Immature natural killer cell (primary cell): Measurements from ENCODE around the gene OCLN. TPM values are rescaled to one million over a fixed set of nuclear protein-coding genes. Genes with fewer than 3 reads are reported as not detected.
A peak's percentile ranks its signal among the peaks of the same experiment; 100 is the strongest.
"Not testable (repeated sequence)": the region's sequence is repeated elsewhere in the genome, so short reads cannot be mapped to it uniquely, and the experiment has no call there.

Experiments
- DNase-seq, 3 donors: peaks; one replicate each; pipeline ENCODE4 v3.0.0; 2022; ENCODE audit warnings: mixed read lengths in 1 of 3
- H3K27ac Mint-ChIP-seq, 6 donors: one replicate each; pipeline ENCODE4 v1.8.0; 2020; ENCODE audit warnings: mixed read lengths in 6 of 6, mild to moderate bottlenecking in 5 of 6, inconsistent platforms in 4 of 6, moderate library complexity in 3 of 6
- H3K27me3 Mint-ChIP-seq, 3 donors: one replicate each; pipeline ENCODE4 v1.8.0; 2020 to 2021; ENCODE audit warnings: low read depth in 3 of 3, mild to moderate bottlenecking in 3 of 3, mixed read lengths in 3 of 3, moderate library complexity in 3 of 3, inconsistent platforms in 1 of 3
- H3K36me3 Mint-ChIP-seq, 3 donors: one replicate each; pipeline ENCODE4 v1.8.0; 2020; ENCODE audit warnings: mixed read lengths in 3 of 3, inconsistent platforms in 2 of 3, mild to moderate bottlenecking in 2 of 3
- H3K4me1 Mint-ChIP-seq, 2 donors: one replicate each; pipeline ENCODE4 v1.8.0; 2020; ENCODE audit warnings: inconsistent platforms in 2 of 2, mild to moderate bottlenecking in 2 of 2, mixed read lengths in 2 of 2, moderate library complexity in 1 of 2
- H3K4me3 Mint-ChIP-seq, 5 donors: one replicate each; pipeline ENCODE4 v1.8.0; 2020; ENCODE audit warnings: mild to moderate bottlenecking in 5 of 5, mixed read lengths in 5 of 5, inconsistent platforms in 3 of 5, moderate library complexity in 3 of 5
- H3K9me3 Mint-ChIP-seq, 6 donors: one replicate each; pipeline ENCODE4 v1.8.0; 2020; ENCODE audit warnings: mild to moderate bottlenecking in 6 of 6, mixed read lengths in 6 of 6, inconsistent platforms in 4 of 6, moderate library complexity in 3 of 6
- polyA plus RNA-seq, 3 donors: library from polyadenylated mRNA; unstranded; fragments of 300-500 nt; fragmentation: Illumina TruSeq; gene quantifications; one replicate each; pipeline ENCODE4 v1.2.3, GENCODE V29; 2021

The OCLN gene, protein sequence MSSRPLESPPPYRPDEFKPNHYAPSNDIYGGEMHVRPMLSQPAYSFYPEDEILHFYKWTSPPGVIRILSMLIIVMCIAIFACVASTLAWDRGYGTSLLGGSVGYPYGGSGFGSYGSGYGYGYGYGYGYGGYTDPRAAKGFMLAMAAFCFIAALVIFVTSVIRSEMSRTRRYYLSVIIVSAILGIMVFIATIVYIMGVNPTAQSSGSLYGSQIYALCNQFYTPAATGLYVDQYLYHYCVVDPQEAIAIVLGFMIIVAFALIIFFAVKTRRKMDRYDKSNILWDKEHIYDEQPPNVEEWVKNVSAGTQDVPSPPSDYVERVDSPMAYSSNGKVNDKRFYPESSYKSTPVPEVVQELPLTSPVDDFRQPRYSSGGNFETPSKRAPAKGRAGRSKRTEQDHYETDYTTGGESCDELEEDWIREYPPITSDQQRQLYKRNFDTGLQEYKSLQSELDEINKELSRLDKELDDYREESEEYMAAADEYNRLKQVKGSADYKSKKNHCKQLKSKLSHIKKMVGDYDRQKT
- under 1 TPM in 2 of 3 donors, not detected in 1; 0.08 to 0.13 TPM for polyA plus RNA-seq

DNA sequence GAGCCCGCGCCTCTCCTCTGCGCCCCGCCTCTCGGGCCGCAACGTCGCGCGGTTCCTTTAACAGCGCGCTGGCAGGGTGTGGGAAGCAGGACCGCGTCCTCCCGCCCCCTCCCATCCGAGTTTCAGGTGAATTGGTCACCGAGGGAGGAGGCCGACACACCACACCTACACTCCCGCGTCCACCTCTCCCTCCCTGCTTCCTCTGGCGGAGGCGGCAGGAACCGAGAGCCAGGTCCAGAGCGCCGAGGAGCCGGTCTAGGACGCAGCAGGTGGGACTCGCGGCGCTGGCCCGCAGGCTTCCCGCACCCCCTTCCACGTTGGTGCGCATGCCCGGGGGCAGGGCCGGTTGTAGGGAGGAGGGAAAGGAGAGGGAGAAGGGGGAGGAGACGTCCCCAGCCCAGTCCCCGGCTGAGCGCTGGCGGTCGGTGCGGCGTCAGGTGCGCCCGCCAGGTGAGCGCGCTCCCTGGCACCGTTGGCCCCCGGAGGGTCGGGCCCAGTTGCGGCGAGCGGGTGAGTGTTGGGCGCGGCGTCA, at the start of gene OCLN:
OCLN (plus strand) TSS at position 400 of the 532 bp plus-strand sequence. CDS start 11,455 bp downstream, outside the sequence.
- Mint-ChIP-seq H3K36me3 (no peaks in the 10 kb centered on the region), H3K9me3 (no peaks in the 10 kb centered on the region), H3K27me3 (peaks cover 12 to 18% (median 12%) of the 10 kb centered on the region in 3 donors), H3K4me1 (peaks cover 0 to 9% of the 10 kb centered on the region in 2 donors), H3K27ac (no peak within 1 kb of the TSS), H3K4me3 (peak within 1 kb of the TSS in 4 of 5 donors; percentile 35 to 55 (median 46))
- no peak for DNase-seq

DNA sequence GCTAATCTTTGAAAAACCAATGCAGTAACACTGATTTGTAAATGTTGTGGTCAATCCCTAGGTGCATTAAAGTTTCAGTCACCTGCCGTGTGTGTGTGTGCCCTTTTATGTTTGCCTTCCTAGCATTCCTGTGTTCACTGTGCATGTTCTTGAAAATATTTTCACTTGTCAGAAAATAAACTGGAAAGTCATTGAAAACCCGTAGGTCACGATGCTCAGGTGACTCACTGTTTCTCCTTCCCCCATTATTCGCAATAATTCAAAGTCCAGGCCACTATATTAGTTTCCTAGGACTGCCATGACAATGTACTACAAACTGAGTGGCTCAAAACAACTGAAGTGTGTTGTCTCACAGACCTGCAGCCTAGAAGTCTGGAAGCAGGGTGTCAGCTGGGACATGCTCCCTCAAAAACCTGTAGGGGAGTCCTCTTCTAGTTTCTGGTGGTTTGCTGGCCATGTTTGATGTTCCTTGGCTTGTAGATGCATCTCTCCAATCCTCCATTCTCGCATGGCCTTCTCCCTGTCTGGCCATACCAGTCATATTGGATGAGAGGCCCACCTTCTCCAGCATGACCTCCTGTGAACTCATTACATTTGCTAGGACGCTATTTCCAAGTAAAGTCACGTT, 48.3 kb upstream of the OCLN start:
- H3K27me3 Mint-ChIP-seq = peaks cover 0 to 4% (median 0%) of the 10 kb centered on the region in 3 donors
- H3K36me3 Mint-ChIP-seq = no peaks in the 10 kb centered on the region
- DNase-seq = no peak
- no peaks in the 10 kb centered on the region for H3K9me3 Mint-ChIP-seq
- no peaks in the 10 kb centered on the region for H3K4me1 Mint-ChIP-seq
- no peak overlapping the region for H3K4me3 Mint-ChIP-seq
- H3K27ac Mint-ChIP-seq = no peak overlapping the region

DNA sequence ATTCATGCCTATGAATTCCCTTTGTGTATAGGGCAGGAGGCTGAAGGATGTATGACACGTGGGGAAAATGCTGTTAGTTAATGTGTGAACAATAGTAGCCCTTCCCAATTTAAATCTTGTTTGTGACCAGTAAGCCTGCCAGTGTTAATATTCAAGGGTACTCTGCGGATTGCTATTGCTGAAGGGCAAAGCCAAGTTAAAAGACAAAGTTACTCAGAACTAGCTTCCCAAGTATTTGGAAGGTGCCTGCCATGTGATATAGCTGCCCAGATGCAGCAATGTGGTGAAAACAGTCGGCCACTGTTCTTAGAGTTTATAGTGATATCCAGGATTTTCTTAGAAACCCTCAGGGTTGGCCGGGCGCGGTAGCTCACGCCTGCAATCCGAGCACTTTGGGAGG, 43.1 kb upstream of the OCLN start:
- no peaks in the 10 kb centered on the region for H3K4me1 Mint-ChIP-seq
- H3K27ac Mint-ChIP-seq = no peak overlapping the region
- H3K36me3 Mint-ChIP-seq = no peaks in the 10 kb centered on the region
- peaks cover 3 to 5% (median 4%) of the 10 kb centered on the region in 3 donors for H3K27me3 Mint-ChIP-seq
- no peak overlapping the region for H3K4me3 Mint-ChIP-seq
- H3K9me3 Mint-ChIP-seq = no peaks in the 10 kb centered on the region
- DNase-seq = no peak

DNA sequence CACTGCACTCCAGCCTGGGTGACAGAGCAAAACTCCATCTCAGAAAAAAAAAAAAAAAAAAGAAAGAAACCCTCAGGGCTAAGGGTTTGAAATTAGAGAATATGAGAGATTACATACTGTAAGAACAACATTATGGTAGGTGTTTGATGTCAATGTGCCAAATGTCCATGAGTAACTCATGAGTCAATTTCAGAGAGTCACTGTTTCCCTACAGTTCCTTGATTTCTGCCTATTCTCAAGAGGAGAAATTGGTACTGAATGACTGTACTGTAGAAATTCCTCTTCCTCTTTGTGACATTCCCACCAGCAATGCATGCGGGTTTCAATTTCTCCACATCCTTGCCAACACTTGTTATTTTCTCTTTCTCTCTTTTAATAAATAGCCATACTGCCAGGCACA, 42.5 kb upstream of the OCLN start:
- H3K4me3 Mint-ChIP-seq = no peak overlapping the region
- H3K36me3 Mint-ChIP-seq = no peaks in the 10 kb centered on the region

DNA sequence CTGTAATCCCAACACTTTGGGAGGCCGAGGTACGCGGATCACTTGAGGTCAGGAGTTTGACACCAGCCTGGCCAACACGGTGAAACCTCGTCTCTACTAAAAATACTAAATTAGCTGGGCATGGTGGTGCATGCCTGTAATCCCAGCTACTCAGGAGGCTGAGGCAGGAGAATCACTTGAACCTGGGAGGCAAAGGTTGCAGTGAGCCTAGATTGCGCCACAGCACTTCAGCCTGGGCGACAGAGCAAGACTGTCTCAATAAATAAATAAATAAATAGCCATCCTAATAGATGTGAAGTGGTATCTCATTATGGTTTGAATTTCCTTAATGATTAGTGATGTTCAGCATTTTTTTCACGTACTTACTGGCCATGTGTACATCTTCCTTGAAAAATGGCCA, 42.1 kb upstream of the OCLN start:
- not testable (repeated sequence) for H3K27me3 Mint-ChIP-seq, H3K4me1 Mint-ChIP-seq, H3K9me3 Mint-ChIP-seq, H3K27ac Mint-ChIP-seq, H3K4me3 Mint-ChIP-seq, H3K36me3 Mint-ChIP-seq, DNase-seq

More for the DNA sequence above, 42.5 kb upstream of the OCLN start:
- peaks cover 4 to 8% (median 5%) of the 10 kb centered on the region in 3 donors for H3K27me3 Mint-ChIP-seq
- no peak for DNase-seq
- H3K27ac Mint-ChIP-seq = no peak overlapping the region
- no peaks in the 10 kb centered on the region for H3K4me1 Mint-ChIP-seq
- no peaks in the 10 kb centered on the region for H3K9me3 Mint-ChIP-seq

DNA sequence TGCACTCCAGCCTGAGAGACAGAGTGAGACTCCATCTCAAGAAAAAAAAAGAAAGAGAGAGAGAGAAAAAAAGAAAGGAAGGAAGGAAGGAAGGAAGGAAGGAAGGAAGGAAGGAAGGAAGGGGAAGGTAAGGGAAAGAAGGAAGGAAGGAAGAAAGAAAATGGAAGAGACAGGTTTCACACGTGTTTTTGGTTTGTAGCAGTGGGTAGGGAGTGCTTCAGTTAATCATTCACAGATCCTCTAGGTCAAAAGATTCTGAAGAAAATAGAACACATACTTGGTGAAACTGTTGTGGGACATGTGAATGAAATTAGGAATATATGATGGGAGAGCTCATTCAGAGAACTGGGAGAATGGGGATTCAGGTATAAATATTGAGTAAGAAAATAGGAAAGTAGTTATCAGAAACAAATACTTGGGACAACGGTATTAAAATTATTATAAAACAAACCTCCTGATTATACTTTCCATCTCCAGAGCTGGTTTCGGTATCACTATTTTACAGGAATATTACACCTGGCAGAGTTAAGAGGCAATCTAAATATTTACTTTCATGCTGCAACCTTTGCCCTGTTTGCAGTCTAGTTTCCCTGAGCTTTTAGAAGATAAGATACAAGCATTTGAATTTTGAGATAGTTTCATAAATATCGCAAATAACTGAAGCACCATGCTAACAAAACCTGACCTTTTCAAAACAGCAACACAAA, 40.5 kb upstream of the OCLN start:
- no peak for DNase-seq
- H3K27ac Mint-ChIP-seq = no peak overlapping the region
- peaks cover 4 to 6% (median 5%) of the 10 kb centered on the region in 3 donors for H3K27me3 Mint-ChIP-seq
- no peak overlapping the region for H3K4me3 Mint-ChIP-seq
- H3K4me1 Mint-ChIP-seq = no peaks in the 10 kb centered on the region
- no peaks in the 10 kb centered on the region for H3K9me3 Mint-ChIP-seq
- no peaks in the 10 kb centered on the region for H3K36me3 Mint-ChIP-seq

DNA sequence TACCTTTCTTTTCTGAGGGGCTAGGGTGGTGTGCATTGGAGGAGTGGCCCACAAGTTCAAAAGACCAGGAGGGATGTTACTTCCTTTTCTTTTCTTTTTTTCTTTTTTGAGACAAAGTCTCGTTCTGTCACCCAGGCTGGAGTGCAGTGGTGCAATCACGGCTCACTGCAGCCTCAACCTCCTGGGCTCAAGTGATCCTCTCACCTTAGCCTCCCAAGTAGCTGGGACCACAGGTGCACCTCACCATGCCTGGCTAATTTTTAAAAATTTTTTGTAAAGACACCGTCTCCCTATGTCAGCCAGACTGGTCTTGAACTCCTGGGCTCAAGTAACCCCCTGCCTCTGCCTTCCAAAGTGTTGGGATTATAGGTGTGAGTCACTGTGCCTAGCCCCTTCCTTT, 39.1 kb upstream of the OCLN start:
- H3K4me3 Mint-ChIP-seq, H3K27ac Mint-ChIP-seq, DNase-seq, H3K27me3 Mint-ChIP-seq, H3K9me3 Mint-ChIP-seq, H3K36me3 Mint-ChIP-seq, H3K4me1 Mint-ChIP-seq: not testable (repeated sequence)

DNA sequence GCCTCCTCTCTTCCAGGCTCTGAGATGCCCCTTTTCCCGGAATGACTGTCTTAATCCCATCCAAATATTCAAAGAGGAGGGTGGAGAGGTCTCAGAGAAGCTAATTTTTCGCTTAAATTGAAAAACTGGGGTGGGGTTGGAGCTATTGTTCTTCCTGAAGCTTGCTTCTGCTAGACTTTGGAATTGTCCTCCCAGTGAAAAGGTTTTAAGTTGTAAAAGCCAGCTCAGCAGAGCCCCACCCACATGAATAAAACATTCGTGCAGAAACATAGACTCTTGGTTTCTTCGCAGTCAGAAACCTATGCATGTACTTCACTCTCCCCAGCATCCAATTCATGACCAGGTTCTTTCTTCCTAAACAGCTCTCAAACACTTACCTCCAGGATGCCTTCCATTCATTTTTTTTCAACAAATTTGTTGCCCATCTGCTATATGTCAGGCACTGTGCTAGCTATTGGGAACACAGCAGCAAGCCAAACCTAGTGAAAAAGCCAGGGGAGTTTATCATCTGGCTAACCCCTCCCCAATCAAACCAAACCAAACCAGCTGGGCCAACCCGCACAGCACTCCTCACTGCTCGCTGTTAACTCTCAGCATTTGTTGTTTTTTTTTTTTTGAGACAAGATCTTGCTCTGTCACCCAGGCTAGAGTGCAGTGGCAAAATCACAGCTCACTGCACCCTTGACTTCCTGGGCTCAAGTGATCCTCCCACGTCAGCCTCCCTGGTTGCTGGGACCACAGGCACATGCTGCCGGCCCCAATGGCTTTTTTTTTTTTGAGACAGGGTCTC, 37.9 kb upstream of the OCLN start:
- Mint-ChIP-seq H3K27me3 (peaks cover 6 to 7% (median 6%) of the 10 kb centered on the region in 3 donors), H3K36me3 (no peaks in the 10 kb centered on the region), H3K4me3 (no peak overlapping the region), H3K27ac (no peak overlapping the region), H3K4me1 (no peaks in the 10 kb centered on the region), H3K9me3 (no peaks in the 10 kb centered on the region)
- DNase-seq = no peak

DNA sequence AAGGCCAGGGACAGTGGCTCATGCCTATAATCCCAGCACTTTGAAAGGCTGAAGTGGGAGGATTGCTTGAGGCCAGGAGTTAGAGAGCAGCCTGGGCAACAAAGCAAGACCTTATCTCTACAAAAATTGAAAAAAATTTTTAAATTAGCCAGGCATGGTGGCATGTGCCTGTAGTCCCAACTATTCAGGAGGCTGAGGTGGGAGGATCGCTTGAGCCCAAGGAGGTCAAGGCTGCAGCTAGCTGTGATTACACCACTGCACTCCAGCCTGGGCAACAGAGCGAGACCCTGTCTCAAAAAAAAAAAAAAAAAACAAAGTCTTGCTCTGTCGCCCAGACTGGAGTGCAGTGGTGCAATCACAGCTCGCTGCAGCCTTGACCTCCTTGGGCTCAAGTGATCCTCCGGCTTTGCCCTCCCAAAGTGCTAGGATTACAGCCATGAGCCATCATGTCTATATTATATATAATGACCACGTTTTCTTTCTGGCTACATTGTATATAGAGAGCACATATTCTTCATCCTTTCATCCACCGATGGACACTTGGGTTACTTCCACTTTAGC, 37.1 kb upstream of the OCLN start:
- not testable (repeated sequence) for H3K27me3 Mint-ChIP-seq, H3K27ac Mint-ChIP-seq, H3K4me3 Mint-ChIP-seq, DNase-seq, H3K36me3 Mint-ChIP-seq, H3K9me3 Mint-ChIP-seq, H3K4me1 Mint-ChIP-seq

DNA sequence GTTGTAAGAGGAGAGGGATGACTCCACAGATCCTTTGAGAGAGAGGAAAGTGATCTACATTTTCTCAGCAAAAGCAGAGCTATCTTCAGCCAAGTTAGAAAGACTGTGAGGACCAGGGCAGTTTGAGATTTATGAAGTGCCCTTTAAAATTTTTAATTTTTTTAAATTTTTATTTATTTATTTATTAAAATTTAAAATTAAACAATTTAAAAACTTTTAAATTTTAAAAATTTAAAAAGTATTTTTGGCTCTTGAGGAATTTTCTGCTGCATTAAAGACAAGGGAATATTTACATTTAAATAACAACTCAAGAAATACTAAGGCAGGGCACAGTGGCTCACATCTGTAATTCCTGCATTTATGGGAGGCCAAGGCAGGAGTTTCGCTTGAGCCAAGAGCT, 30.4 kb upstream of the OCLN start:
- peaks cover 2 to 4% (median 3%) of the 10 kb centered on the region in 3 donors for H3K27me3 Mint-ChIP-seq
- no peak overlapping the region for H3K27ac Mint-ChIP-seq
- H3K4me3 Mint-ChIP-seq = no peak overlapping the region
- H3K9me3 Mint-ChIP-seq = peaks cover 0 to 2% (median 0%) of the 10 kb centered on the region in 6 donors
- H3K36me3 Mint-ChIP-seq = no peaks in the 10 kb centered on the region
- no peaks in the 10 kb centered on the region for H3K4me1 Mint-ChIP-seq
- no peak for DNase-seq

DNA sequence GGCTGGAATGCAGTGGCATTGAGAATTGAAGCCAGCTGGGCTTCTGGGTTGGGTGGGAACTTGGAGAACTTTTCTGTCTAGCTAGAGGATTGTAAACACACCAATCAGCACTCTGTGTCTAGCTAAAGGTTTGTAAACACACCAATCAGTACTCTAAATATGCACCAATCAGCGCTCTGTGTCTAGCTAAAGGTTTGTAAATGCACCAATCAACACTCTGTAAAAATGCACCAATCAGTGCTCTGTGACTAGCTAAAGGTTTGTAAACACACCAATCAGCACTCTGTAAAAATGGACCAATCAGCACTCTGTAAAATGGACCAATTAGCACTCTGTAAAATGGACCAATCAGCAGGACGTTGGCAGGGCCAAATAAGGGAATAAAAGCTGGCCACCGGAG, 26.2 kb upstream of the OCLN start:
- H3K27me3 Mint-ChIP-seq, H3K36me3 Mint-ChIP-seq, H3K4me3 Mint-ChIP-seq, H3K9me3 Mint-ChIP-seq, H3K4me1 Mint-ChIP-seq, DNase-seq, H3K27ac Mint-ChIP-seq: not testable (repeated sequence)

DNA sequence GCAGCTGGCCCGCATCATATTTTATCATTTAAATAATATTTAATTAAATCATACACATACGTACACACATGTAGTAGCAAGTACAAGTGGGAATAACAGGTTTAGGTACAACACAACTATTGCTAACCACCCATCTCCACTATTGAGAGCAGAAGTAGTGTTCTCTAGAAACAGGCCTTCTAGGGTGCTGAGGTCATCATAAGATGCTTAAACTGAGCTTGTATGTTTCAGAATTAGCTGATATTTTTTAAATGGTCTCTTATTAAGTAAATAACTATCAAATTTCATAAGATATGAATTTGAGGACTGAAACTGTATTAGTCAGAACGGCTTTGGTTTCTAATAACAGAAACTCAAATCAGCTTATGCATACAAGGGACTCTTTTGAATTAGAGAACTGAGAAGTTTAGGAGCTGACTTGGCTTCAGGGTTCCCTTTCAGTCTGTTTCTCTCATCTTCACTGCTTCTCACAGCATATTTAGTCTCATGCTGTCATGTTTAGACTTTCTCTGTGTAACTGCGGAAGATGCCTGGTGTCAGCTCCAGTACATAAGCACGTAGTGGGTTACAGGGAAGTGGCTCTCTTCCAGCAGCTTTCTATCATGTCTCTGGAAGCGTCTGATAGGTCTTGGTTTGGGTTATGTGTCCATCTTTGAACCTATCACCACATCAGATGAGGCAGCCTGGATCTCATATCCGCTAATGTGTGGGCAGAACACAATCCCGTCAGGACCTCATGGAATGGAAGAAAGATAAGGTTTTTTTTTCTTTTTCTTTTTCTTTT, 25.0 kb upstream of the OCLN start:
- no peak for DNase-seq
- no peak overlapping the region for H3K4me3 Mint-ChIP-seq
- peaks cover 0 to 4% (median 2%) of the 10 kb centered on the region in 3 donors for H3K27me3 Mint-ChIP-seq
- H3K36me3 Mint-ChIP-seq = no peaks in the 10 kb centered on the region
- no peaks in the 10 kb centered on the region for H3K4me1 Mint-ChIP-seq
- H3K27ac Mint-ChIP-seq = no peak overlapping the region
- H3K9me3 Mint-ChIP-seq = peaks cover 0 to 2% (median 0%) of the 10 kb centered on the region in 6 donors
